Left renal cortex interstitium (tissue), 4 donors: ENCODE data around the gene CES2. TPM values are rescaled to one million over a fixed set of nuclear protein-coding genes. Genes with fewer than 3 reads are reported as not detected.
"Not testable (repeated sequence)": the region's sequence is repeated elsewhere in the genome, so short reads cannot be mapped to it uniquely, and the experiment has no call there.

Source experiments
- DNase-seq, 4 donors: peaks; one replicate each; pipeline ENCODE4 v3.0.0-alpha.2; 2013; ENCODE audit warnings: low read depth in 4 of 4, low spot score in 2 of 4, missing footprints in 1 of 4
- polyA plus RNA-seq, 4 donors: library from polyadenylated mRNA; unstranded; fragments of 120-200 nt; gene quantifications; one replicate each; pipeline ENCODE4 v1.2.1, GENCODE V29; 2013; ENCODE audit not compliant: insufficient read length in 4 of 4

CES2 gene
- polyA plus RNA-seq, 4 donors: 40.3 to 49.6 (median 45.3) TPM

DNA sequence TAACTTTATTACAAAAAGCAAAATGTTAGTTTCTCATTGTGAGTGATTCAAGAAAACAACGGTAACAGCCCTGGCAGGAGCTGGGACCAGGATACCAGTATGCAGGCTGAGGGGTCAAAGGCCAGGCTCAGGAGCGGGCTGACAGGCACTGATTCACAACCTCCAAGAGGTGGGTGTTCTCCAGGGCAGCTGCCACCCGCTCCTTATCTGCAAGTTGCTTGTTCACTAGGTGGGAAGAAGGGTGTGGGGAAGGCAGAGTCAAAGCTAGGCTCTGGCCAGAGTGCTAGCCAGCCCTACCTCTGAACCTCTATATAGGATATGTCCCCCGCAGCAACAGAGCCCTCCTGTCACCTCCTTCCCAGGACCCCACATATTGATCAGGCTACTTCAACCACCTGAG lies 3.2 kb upstream of the CES2 start:
- DNase-seq: no peak

DNA sequence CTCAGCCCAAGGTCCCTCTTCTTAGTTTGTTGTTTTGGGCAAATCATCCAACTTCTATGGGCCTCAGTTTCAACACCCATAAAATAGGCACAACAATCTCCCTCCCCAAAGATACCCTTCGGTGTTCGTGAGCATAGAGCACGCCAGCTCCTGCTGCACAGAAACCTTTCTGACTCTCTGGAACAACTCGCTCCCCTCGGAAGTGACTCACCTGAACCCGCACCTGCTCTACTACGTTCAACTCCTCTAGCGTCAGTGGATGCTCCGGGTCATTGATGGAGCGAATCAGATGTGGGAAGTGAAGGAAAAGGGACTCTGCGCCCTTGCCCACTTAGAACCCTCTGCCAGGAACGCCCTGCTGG lies 1.6 kb upstream of the CES2 start:
- DNase-seq: no peak

DNA sequence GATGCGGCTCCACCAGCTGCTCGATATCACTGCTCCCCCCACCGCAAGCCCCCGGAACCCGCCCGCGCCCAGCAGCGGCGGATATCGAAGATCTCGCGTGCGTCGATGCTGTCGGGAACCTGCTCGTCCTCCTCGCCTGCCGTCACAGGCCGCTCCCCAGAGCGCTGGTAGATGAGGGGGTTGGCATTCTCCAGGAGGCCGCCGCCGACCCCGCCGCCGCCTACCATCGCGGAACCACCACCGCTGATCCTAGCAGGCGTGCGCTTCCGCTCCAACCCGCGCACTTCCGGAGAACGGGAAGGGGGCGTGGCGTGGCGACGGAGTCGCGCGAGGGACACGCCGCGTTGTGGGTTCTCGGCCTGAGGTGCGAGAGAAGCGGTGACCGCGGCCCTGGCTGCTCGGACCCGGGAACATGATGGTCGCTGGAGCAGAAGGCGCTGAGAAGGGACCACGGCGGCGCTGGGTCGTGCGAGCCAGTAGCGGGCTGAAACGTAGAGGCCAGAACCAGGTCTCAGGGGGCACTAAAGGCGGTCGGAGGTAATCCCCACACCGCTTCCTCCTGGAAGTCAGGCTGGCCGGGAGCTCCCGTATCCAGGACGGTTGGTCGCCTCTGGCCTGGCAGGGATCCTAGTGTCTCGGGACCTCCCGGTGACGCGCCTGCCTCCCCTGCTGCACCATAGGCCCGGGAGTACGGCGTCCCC lies 1.0 kb upstream of the CES2 start, which contains the start of gene CIAO2B:
Gene CIAO2B, minus strand, starts transcription at position 265 of the 701 bp plus-strand sequence. Its CDS starts 38 bp downstream, at position 227.
- peak in 3 of 4 donors; percentile 77 to 83 (median 79) for DNase-seq

GRCh38 chr16:66934839-66935313 lies 440 bp upstream of the CES2 start:
- DNase-seq: not testable (repeated sequence)

DNA sequence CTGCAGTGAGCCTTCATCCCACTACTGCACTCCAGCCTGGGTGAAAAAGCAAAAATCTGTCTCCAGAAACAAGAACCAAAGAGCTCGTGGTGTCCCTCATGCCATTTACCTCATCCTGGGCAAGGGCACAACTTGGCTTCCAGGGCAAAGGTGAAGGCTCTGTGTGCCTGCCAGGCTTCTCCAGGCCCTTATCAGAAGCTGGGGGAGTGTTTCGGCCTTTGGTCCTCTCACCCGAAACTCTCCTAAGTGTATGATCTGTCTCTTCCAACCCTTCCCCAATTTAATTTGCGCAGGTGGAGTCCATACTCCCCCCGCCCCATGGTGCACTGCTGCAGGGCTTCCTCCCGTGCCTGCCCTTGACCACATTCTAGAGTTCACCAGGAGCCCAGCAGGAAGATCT lies 1.1 kb downstream of the CES2 start:
- DNase-seq: no peak

DNA sequence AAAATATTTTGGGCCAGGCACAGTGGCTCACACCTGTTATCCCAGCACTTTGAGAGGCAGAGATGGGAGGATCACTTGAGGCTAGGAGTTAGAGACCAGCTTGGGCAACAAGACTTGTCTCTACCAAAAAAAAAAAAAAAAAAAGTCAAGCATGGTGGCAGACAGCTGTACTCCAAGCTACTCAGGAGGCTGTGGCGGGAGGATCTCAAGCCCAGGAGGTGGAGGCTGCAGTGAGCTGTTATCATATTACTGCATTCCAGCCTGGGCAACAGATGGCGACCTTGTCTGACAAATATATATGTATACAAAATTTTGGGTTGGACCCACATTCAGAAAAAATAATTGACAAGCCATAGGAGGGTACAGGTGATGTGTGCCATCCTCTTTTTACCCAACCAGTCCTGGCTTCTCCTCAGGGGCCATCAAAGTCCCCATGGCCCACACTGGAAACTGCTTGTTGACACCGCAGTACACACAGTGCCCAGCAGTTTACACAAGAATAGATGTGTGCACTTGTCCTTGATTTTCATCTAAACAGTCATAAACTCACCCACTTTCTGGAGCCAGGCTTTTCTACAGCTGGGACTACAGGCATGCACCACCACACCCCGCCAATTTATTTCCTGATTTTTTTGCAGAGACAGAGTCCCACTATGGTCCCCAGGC lies 1.7 kb downstream of the CES2 start:
- no peak for DNase-seq

GRCh38 chr16:66937725-66938337 lies 2.5 kb downstream of the CES2 start:
- DNase-seq: no peak

DNA sequence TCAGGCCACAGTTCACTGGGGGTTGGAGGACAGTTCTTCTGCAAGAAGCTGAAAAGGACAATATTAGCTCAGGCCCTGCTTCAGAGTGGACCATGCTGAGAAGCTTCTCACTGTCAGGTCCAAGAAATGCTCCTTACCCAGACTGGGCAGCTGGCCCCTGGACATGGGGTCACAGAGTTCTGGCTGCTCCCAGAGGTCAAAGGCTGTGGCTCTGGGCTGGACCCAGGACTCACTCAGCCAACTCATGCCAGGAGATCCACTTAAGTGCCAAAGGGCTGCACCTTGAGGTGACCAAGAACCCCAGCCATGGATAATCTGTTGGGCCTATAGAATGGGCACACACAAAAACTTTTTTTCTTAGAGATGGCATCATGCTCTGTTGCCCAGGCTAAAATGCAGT lies 4.0 kb downstream of the CES2 start:
- no peak for DNase-seq

DNA sequence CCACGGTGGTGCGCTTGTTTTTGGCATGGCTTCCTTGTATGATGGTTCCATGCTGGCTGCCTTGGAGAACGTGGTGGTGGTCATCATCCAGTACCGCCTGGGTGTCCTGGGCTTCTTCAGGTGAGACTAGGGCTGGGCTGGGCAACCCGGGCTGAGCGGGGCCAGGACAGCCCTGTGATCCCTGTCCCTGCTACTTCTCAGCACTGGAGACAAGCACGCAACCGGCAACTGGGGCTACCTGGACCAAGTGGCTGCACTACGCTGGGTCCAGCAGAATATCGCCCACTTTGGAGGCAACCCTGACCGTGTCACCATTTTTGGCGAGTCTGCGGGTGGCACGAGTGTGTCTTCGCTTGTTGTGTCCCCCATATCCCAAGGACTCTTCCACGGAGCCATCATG lies 4.9 kb downstream of the CES2 start:
- no peak for DNase-seq

DNA sequence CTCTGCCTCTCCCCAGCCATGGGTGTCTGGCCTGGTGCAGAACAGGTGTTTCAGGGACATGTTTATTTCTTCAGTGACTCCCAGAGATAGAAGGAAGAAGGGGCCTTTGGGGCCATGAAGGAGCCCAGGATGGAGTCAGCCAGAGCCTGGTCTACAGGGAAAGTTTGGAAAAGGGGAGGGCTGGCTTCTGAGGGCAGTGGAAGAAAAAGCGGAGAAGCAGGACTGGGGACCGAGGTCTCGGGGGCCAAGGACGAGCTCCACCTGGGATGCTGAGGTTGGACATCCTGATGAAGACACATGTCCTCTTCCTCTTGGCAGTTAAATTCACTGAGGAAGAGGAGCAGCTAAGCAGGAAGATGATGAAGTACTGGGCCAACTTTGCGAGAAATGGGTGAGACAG lies 7.7 kb downstream of the CES2 start:
- no peak for DNase-seq

GRCh38 chr16:66943426-66944053 lies 8.2 kb downstream of the CES2 start:
- no peak for DNase-seq

DNA sequence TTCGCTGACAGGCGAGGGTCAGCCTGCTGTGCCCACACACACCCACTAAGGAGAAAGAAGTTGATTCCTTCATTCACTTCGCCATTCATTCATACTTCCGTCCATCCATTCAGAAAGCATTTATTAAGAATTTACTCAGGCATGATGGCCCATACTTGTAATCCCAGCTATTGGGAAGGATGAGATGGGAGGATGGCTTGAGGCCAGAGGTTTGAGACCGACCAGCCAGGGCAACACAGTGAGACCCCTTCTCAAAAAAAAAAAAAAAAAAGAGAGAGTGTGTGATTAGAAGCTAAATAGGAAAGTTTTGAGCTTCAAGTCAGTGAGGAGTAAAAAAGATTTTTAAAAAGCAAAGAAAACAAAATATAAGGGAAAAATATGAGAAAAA lies 8.7 kb downstream of the CES2 start:
- DNase-seq: no peak

DNA sequence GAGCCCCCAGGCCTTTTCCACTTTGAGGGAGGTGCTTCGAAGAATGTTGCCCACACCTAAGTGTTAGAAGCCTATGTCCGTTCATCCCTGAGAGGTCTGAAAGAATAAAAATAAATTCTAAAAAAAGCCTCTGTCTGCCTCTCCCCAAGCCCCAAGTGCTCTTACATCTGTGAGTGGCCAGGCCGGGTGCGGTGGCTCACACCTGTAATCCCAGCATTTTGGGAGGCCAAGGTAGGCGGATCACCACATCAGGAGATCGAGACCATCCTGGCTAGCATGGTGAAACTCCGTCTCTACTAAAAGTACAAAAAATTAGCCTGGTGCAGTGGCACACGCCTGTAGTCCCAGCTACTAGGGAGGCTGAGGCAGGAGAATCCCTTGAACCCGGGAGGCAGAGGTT lies 9.7 kb downstream of the CES2 start:
- not testable (repeated sequence) for DNase-seq

GRCh38 chr16:66945939-66946338 lies 10.6 kb downstream of the CES2 start:
- no peak for DNase-seq

- no peak for DNase-seq
These were observed 11.2 kb downstream of the CES2 start for GRCh38 chr16:66946541-66946940.

DNA sequence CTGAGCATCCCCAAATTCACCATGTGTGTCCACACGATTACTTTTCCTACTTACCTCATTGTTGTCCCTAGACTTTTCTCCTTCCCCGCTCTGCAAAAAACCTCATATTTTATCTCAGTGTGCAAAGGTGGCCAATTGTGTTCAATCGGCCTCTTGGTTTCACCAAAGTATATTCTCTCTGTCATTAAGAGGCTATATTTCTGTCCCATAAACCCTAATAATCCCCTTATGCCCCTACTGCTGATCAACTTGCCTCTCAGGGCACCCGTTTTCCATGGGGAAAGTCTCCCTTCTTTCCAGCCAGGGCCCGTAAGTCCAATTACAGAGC lies 11.6 kb downstream of the CES2 start:
- no peak for DNase-seq

- DNase-seq: peak; percentile 63 to 85 (median 66)
These were observed 12.2 kb downstream of the CES2 start for GRCh38 chr16:66947302-66948065.

- no peak for DNase-seq
These were observed 13.0 kb downstream of the CES2 start for GRCh38 chr16:66948134-66948836.

DNA sequence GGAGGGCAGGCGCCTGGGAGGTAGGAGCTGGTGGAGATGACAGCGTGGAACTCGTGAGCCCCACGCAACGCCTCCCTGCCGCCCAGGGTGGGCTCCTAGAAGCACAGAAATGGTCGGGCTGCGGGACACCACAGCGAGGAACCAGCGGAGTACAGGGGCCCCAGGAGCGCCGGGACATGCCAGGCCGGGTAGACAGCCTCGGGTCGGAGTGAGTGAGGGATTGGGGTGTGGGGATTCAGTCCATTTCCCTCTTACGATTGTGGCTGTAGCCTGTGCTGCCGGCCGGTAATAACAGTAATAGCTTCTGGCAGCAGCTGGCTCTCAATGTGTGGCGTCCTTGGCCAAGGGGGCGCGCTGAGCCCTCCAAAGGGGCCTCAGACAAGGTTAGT lies 13.5 kb downstream of the CES2 start:
- DNase-seq: no peak

GRCh38 chr16:66949472-66949871 lies 14.2 kb downstream of the CES2 start:
- no peak for DNase-seq
